NCI-H146 treated with DMSO at 0.1 percent for 48 hours (cell line): ENCODE measurements around the gene LRP1.

Source experiments
- DNase-seq: peaks from one replicate; lab custom pipeline; 2025; ENCODE audit not compliant: unreplicated experiment; lab: John Stamatoyannopoulos, UW

LRP1 gene

GRCh38 chr12:57152639-57153038 lies 24.4 kb downstream of the LRP1 start:
- DNase-seq: no peak

DNA sequence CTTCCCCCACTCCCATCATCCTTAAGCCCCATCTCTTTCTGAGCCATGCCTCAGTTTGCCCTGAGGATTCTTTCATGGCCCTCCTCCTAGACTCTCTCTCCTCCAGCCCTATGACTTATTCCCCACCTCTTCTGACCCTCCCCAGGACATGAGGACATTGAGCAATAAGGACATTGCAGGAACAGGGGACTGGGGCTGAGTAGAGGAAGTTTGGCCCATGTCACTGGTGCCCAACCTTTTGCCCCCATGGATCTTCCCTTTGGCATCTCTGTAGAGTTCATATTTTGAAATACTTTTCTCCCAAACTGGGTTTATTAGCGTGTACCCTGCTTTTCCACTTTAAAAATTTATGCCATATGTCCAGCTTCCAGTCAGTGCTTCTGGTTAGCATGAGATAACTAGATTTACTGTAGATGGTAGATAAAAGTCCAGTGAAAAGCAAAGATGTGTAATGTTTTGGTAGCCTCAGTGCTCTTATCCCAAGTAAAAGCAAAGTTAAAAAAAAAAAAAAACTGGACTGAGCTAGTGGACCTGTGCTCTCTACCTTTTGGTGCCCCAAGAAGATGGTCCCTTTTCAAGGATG lies 25.2 kb downstream of the LRP1 start:
- no peak for DNase-seq

DNA sequence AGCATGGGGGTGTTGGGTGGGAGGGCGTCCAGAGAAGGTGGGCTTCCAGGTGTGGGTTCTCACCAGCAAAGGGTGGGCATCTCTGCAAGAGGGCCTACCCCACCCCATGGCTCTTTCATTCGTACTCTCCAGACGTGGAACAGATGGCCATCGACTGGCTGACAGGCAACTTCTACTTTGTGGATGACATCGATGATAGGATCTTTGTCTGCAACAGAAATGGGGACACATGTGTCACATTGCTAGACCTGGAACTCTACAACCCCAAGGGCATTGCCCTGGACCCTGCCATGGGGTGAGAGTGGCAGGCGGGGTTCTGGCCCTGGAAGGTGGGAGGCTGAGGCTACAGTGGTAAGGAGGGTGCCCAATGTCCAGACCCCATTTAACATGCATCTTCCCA lies 25.8 kb downstream of the LRP1 start:
- DNase-seq: no peak

DNA sequence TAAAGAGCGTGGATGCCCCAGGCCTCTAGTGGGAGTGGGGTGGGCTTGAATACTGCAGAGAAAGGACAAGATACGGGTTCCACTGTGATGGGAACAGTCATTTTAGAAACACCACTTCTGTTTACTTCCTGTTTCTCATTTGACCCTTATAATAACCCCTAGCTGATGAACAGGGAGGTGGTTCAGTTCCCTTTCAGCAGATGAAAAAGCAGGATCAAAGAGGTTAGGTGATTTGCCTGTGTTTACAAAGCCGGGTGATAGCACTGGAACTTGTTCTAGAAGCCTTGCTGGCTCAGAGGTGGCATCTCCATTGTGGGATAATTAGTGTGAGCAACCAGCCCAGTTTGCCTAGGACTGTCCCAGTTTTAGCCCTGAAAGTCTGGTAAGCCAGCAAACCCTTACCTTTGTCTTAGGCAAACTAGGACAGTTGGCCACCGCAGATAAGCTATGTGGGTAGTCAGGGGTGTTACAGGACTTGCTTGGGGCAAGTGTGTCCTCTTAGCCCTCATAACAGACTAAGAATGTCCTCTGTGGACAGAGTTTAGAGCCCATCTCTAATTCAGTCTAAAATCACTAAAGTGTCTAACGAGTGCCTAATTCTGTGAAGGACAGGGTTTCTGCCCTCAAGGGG lies 26.6 kb downstream of the LRP1 start:
- no peak for DNase-seq

DNA sequence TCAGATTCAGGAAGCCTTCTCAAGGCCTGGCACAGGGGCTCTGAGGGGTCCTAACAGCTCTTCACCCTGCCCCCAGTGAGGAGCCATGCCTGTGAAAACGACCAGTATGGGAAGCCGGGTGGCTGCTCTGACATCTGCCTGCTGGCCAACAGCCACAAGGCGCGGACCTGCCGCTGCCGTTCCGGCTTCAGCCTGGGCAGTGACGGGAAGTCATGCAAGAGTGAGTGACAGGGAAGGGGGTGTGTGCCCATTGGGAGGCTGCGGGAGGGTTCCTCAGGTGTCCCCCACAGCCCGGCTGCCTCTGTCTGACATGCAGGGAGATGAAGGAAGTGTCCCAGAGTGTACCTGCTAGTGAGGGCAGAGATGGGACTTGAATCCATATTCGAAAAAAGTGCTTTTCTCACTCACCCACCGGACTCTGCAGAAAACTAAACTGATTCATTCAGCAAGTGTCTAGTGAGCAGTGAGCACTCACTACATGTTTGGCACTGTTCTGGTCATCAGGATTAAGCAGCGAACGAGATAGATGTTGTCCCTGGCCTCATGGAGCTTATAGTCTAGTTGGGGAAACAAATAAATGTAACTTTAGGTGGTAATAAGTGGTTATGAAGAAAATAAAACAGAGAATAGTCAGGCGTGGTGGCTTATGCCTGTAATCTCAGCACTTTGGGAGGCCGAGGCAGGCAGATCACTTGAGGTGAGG lies 28.6 kb downstream of the LRP1 start:
- DNase-seq: no peak

DNA sequence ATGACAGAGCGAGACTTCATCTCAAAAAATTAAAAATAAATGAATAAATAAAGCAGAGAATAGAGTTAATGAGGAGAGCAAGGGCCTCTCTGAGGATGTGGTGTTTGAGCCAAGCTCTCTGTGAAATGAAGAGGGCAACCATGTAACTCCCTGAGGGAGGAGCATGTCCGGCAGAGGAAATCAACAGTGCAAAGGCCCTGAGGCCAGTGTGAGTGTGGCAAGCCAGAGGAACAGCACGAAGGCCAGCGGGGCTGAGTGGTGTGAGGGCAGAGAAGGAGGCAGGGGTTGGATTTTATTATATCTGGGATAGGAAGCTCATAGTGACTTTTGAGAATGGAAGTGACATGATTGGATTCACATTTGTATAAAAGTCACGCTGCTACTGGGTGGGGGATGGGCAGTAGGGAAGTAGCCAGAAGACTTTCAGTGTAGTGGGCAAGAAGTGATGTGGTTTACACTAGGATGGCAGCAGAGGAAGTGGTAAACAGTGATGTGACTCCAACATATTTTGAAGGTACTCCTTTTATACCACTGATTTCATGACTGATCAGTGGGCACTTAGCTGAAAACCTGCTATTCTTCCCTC lies 29.4 kb downstream of the LRP1 start:
- no peak for DNase-seq

DNA sequence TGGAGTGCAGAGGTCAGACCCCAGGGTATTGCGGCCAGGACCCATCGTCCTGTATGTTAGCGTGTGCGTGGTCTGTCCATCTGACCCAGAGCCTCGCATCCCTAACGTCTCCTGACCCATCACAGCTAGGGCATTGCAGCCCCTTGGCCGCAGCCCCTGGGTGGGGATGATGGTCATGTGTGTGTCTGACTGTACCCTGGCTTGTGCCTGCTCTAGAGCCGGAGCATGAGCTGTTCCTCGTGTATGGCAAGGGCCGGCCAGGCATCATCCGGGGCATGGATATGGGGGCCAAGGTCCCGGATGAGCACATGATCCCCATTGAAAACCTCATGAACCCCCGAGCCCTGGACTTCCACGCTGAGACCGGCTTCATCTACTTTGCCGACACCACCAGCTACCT lies 29.9 kb downstream of the LRP1 start:
- DNase-seq: no peak

DNA sequence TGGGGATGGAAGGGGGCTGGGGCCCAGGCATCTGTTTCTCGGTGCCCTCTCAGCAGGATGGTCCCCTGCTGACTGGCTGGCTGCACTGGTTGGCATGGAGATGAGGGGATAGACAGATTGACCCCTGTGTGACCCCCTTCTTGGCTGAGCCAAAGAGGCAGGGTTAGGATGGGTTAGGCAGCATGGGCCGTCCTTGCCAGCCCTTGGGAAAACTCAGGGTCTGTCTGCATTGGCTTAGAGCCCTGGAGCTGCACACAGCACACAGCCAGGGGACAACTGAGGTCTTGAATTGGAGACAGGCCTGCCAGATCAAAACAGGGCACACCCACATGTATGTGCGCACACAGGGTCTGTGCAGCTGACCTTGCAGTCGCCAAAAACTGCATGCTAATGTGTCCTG lies 30.4 kb downstream of the LRP1 start:
- no peak for DNase-seq

- no peak for DNase-seq
Observed at GRCh38 chr12:57159311-57159710, 31.0 kb downstream of the LRP1 start.

DNA sequence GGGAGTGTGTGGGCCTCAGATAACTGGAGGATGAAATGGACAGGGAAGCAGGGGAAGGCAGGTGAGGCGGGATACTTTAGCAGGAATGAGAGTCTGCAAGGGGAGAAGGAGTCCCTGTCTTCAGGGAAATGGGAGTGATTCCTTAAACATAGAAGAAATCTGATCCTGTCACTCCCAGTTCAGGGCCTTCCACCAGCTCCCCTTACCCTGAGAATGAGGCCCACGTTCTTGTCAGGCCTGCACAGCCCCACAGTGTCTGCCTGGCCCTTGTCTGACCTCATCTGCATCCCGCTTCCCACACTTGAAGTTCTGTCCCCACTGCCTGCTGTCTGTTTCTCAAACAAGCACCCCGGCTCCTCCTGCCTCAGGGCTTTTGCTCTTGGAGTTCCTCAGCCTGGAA lies 31.8 kb downstream of the LRP1 start:
- no peak for DNase-seq

DNA sequence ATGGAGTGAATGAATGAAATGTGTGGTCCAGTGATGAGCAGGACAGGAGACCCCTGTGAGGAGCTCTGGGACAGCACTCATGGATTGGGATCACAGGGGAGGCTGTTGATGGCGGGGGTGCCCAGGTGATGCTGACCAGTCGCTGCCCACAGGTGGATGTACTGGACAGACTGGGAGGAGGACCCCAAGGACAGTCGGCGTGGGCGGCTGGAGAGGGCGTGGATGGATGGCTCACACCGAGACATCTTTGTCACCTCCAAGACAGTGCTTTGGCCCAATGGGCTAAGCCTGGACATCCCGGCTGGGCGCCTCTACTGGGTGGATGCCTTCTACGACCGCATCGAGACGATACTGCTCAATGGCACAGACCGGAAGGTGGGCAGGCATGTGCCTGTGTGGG lies 32.5 kb downstream of the LRP1 start:
- DNase-seq: no peak

GRCh38 chr12:57161491-57161890 lies 33.2 kb downstream of the LRP1 start:
- DNase-seq: no peak

DNA sequence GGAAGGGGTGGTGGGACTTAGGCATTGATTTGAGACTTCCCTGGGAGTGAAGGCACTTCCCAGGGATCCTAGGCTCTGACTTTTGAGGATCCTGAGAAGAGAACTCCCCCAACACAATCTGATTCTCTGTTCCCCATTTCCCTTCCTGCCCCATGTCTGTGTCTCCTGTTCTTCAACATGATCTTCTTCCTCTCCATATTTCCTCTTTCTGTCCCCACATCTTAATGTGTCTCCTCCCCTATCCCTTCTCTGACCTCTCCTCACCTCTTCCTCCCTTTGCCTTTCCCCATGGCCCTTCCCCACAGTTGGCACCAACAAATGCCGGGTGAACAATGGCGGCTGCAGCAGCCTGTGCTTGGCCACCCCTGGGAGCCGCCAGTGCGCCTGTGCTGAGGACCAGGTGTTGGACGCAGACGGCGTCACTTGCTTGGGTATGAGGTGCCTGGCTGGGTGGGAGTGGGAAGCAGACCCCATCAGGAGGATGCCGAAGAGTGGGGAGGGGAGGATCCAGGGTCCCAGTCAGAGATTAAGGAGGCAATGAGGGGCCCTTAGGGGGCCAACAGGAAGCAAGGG lies 34.4 kb downstream of the LRP1 start:
- DNase-seq: no peak

DNA sequence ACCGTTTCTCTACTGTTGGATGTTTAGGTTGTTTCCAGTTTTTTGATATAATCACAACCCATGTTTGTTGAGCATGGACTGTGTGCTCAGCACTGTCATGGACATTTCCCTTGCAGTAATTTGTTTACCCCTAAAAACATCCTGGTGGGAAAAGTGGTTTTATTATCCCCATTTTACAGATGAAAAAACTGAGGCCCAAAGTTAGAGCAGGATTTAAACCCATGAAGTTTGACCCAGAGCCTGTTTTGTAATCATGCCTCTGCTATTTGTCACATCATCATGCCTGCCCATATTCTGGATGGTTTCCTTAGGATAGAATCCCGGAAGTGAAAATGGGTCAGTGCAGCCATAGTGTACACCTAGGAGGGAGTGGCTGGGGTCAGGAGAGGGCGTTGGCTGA lies 36.2 kb downstream of the LRP1 start:
- DNase-seq: no peak

DNA sequence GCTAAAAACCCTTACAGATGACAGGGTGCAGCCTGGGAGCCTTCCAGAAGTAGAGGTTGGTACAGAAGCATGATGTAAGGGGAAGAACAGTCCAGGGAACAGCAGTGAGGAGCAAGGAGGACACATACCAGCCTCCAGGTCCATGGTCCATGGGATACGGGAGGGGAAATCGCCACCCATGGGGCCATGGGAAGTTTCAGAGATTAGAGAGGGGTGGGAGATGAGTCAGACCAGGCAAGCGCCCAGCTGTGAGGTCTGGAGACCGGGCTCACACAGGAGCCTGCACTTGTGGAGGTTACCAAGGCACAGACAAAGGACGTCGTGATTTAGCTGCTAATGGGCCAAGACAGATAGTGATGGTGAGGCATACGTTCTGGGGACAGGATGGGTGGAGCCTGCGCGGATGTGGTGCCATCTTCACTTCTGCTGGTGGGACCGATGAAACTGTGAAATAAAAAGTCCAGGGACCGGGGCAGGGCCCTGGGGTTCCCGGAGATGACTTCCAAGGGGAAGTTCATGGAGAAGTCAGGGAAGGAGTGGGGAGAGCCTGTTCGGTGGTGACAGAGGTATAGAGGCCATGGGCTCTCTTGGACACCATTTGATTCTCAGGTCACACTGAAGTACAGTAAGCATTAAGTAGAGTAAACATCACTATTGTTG lies 36.8 kb downstream of the LRP1 start:
- no peak for DNase-seq

DNA sequence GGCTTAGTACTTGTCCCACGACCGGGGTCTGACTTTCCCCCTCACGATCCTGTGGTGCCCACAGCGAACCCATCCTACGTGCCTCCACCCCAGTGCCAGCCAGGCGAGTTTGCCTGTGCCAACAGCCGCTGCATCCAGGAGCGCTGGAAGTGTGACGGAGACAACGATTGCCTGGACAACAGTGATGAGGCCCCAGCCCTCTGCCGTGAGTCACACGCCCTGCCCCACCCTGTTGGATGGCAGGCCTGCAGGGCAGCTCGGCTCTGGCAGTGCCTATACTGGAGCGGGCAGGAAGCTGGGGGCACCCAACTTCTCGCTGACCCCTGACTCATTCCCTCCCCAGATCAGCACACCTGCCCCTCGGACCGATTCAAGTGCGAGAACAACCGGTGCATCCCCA lies 37.5 kb downstream of the LRP1 start:
- no peak for DNase-seq

DNA sequence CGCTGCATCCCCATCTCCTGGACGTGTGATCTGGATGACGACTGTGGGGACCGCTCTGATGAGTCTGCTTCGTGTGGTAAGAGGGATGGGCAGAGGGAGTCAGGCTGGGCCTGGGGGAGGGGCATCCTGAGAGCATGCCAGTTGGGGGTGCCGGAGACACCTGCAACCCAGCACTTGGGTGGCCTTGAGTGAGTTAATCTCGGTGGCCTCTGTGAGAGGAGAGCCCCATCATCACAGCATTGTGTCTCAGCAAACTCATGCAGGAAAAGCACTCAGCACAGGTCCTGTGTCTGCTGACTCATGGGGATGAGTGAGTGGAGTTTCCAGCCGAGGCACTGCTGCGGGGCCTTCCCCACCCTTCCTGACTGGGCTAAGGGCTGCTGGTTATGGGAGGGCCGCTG lies 38.7 kb downstream of the LRP1 start:
- DNase-seq: no peak

GRCh38 chr12:57168058-57168457 lies 39.8 kb downstream of the LRP1 start:
- no peak for DNase-seq

GRCh38 chr12:57169046-57169795 lies 40.9 kb downstream of the LRP1 start:
- no peak for DNase-seq

GRCh38 chr12:57169969-57170368 lies 41.7 kb downstream of the LRP1 start:
- no peak for DNase-seq

- DNase-seq: no peak
Observed at GRCh38 chr12:57170408-57170807, 42.1 kb downstream of the LRP1 start.
